Activated CD8-positive, alpha-beta memory T cell treated with anti-CD3 and anti-CD28 coated beads for 1 hour (primary cell): Measurements from ENCODE around the gene SEPTIN3.

Source experiments
- DNase-seq, 2 donors: peaks; one replicate each; pipeline ENCODE4 v3.0.0-alpha.2; 2020; ENCODE audit warnings: low read depth in 1 of 2; ENCODE audit errors: extremely low read depth in 1 of 2

The SEPTIN3 gene

GRCh38 chr22:41974691-41975290, 5.5 kb downstream of the SEPTIN3 start:
- DNase-seq, result no peak

DNA sequence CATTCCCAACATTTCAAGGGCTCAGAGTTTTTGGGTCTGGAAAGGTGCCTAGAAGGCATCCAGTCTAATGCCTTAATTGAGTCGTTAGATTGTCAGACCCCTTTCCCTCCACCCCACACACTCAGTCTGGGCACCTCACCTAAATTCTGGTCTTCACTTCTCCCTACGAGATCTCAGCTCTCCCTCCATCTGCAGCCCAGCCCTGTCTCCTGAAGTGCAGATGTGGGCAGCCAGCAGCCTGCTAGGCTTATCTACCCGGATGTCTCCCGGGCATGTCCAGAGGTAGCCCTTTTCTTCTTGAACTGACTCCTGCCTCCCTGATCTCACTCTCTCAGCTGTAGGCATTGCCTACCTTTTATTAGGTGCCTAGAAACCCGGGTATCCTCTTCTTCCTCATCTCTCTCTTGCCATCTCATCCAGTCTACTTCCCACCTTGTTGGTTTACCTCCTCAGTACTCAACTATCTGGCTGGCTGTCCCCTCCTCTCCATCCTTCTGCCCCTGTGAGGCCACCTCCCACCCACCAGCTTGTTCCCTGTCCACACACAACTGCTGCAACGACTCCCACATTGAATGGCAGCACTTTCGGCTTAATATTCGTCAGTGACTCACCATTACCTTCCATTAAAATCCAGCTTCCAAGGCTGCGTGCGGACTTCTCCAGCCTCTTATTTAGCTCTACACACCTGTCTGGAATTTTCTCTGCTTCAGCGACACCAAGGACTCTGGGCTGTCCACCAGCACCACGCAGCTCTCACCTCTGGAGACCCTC, 6.2 kb downstream of the SEPTIN3 start:
- no peak for DNase-seq

DNA sequence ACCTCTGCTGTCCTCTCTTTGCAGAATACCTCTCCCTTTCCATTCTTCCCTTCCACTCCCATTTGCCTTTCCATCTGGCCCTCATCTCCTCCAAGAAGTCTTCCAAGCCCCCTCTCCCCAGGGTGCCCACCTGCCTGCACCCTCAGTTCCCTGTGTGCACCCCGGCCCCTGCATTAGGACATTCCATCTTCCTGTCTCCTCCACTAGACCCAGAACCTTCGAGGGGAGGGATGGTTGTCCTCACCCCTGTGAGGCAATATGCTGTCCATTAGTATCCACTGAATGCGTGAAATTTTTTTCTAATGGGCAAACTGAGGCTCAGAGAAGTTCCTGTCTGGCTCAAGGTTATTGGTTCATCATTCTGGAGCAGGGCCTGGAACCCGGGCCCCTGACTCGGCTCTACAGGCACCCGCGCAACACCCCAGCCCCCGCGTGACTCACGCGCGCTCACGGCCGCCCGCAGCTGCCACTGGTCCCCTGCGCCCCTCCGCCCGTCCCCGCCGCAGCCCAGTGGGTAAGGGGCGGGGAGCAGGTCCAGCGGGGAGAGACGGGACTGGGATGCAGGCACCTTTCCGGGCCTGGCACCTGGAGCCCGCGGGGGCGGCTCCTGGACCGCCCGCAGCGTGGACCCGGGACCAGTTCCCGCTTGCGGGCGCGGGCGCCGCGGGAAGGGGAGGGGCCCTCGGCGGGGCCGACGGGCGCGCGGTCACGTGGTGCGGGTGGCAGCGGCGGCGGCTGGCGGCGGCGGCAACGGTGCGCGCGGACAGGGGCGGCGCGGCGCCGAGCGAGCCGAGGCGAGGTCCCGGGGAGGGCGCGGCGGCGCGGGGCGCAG, 7.0 kb downstream of the SEPTIN3 start:
- DNase-seq, result peak in 1 of 2 donors; percentile 37

DNA sequence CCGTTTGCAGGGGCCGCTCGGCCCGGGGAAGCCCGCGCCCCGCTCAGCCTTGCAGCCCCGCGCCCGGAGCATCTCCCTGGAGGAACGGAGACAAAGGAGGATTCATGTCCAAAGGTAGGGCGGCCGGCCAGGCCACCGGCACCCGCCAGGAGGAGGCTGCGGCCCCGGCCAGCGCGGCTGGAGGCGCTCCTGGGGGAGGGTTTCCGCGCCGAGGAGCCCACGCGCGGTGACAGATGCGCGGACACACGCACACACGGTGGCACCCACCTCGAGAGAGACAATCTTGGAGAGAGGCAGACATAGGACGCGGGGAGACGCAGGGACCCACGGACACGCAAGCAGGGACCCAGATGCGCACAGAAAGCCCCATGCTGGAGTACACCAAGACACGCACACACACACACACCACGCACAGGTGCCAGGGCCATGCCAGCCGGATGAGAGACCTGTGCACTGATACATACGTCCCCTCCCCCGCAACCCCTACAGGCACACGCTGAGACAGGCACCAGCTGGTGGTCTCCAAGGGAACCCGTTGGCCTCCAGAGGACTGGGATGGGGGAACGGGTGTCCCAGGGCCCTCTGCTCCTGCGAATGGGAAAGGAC, 7.8 kb downstream of the SEPTIN3 start:
- DNase-seq, result no peak

DNA sequence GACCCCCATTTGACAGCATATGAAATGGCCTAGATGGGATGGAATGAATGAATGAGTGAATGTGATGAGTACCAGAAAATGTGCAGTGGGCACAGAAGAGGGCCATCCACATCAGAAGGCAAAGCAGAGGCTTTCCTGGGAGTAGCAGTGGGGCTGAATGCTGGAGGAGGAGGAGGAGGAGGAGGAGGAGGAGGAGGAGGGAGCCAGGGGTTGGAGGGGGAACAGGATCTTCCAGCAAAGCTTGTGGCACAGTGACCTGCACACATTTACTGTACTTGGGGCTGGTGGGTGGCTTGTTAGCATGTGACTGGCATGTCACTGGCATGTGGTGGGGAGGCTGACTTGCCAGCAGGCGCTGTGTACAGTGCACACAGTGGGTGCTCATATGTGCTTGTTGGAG, 9.5 kb downstream of the SEPTIN3 start:
- no peak for DNase-seq

- no peak for DNase-seq
These were observed 10.4 kb downstream of the SEPTIN3 start for GRCh38 chr22:41979423-41980250.

DNA sequence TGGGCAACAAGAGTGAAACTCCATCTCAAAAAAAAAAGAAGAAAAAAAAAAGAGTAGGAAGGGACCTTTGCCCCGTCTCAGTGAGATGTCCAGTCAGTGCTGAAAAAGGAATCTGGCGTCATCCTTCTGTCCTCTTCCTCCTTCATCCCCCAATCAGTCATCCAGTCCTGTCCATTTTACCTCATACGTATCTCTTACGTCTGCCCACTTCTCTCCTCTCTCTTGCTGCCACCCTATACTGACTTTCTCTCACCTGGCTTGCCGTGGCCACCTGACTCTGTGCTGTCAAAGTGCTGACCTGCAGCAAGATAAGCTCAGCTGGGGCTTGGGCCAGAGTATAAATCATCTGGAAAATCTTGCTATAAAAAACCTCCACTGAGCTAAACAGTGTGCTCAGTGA, 13.6 kb downstream of the SEPTIN3 start:
- no peak for DNase-seq

GRCh38 chr22:41983513-41984405, 14.5 kb downstream of the SEPTIN3 start:
- DNase-seq, result no peak

- DNase-seq, result no peak
These were observed 18.0 kb downstream of the SEPTIN3 start for GRCh38 chr22:41987276-41987675.

DNA sequence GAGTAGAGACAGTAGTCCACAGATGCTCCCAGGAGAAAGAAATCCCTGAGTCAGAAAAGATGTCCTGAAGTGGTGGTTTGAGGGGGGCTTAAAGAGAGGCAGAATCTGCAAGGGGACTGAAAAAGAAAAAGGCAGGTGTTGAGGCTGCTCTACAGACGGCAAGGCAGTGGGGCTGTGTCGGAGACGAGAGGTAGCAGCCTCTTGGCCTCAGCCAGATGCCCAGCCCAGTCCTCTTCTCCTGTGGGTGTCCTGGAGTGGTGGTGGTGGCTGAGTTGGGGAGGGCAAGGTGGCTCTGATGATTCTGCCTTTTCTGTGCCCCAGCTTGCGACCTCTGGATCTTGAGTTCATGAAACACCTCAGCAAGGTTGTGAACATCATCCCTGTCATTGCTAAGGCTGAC, 20.0 kb downstream of the SEPTIN3 start:
- no peak for DNase-seq

DNA sequence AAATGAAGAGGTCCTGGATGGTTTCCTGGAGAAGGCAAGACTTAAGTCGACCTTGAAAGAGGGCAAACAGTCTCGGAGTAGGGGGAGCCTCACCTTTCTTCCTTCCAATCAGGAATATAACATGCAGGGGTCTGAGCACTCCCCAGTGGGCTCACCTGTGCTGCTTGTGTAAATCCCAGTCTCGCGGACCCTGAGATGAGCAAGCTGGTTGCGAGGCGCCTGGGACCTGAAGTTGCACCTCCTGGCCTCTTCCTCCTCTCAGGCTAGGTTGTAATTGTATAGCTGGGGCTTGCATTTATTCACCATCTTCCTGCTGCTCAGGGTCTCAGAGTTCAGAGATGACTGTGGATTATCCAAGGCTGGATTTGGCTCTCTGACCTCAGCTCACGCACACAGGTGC, 21.9 kb downstream of the SEPTIN3 start:
- DNase-seq, result no peak

DNA sequence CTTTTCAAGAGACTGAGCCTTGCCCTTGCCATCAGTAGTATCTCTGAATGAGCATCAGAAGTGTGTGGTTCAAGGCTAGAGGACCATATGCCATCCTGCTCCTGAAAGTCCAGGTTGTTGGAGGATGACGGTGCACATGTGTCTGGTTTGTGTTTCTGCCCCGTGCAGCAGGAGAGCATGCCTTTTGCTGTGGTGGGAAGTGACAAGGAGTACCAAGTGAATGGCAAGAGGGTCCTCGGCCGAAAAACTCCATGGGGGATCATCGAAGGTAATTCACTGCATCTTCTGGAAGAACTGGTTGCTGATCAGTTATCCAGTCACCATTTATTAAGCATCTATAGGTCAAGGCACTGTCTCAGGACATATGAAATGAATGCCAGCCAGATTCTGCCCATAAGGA, 23.3 kb downstream of the SEPTIN3 start:
- no peak for DNase-seq

- DNase-seq, result no peak
These were observed 26.0 kb downstream of the SEPTIN3 start for GRCh38 chr22:41995211-41995610.

DNA sequence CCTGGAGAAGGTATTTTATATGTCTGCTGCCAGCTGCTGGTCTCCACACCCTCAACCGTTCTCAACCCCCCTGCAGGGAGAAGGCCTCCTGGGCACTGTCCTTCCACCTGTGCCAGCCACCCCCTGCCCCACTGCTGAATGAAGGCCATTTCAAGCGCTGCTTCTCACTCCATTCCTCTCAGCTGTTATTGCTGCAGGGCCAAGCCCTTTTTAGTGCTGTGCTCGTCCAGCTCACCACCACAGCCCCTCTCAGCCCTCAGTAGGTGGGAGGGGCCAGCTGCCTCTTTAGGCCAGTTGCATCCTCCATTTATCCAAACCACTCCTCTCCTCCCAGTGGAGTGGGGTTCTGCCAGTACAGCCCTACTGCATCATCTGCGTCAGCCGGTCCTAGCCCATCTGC, 27.6 kb downstream of the SEPTIN3 start:
- DNase-seq, result no peak

DNA sequence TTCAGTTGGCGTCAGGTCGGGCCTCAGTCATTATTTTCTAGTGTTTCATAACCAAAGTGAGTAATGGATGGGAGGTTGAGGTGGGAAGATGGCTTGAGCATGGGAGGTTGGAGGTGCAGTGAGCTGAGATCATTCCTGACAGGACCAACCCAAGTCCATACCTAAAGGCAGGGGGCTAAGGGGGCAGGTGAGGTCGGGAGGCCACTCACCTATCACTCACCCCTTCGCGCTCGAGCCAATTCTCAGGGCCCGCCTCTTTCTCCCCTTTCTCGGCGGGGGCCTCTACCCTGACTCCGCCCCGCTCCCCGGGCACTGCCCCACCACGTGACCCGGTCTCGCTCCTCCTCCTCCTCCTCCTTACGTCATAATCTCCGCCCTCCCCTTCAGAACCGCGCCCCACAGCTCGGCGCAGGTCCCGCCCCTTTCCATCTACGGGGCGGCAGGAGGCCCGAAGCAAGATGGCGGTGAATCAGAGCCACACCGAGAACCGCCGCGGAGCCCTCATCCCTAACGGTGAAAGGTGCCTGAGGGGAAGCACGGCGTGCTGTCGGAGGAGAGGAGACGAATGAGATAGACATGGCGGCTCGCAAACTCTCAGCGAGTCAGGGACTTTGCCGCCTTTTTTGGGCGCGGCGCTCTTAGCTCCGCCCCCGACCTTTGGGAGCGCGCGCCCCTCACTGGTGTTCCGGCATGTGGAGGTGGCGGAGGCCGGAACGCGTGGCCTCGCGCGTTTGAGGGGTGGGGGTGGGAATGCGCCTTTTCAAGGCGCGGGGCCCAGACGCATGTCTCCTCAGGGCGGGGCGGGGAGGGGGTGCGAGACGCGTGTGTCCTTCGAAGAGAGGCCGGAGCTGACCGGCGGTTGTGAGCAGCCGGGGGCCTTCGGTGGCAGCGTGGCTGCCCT, 29.4 kb downstream of the SEPTIN3 start, which contains the start of gene WBP2NL:
Gene WBP2NL, plus strand, starts transcription at position 428 of the 901 bp plus-strand sequence. Its CDS starts 31 bp downstream, at position 459.
- peak; percentile 79 to 84 for DNase-seq

DNA sequence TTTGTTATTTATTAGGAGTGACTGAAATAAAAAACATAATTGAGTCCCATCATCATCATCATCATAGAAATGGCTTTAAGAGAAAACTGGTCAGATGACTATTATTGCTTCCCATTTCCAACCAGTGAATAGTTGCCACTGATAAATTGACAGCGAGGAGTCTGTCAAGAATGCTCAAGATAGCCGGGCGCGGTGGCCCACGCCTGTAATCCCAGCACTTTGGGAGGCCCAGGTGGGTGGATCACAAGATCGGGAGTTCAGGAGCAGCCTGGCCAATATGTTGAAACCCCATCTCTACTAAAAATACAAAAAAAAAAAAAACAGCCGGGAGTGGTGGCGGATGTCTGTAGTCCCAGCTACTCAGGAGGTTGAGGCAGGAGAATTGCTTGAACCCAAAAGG, 31.2 kb downstream of the SEPTIN3 start:
- DNase-seq, result no peak

DNA sequence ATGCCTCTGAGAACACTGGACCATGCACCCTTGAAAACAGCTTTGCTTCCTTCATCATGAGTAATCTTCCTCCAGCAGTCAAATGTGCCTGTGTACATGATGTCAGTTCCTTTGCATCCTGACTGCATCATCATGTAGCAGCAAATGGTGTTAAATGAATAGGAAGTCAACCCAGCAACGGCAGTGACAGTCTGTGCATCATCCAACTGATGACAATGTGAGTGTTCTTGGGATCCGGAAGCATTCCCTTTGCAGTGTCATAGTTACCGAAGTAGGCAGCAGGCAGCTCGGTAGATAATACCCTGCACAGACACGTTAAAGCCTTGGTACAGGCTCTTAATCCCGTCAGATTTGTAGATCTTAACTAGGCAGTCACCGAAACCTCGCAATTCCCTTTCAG, 31.9 kb downstream of the SEPTIN3 start:
- no peak for DNase-seq

GRCh38 chr22:42001706-42002105, 32.5 kb downstream of the SEPTIN3 start:
- no peak for DNase-seq
